HepG2 (cell line): ENCODE results near the gene GALNT16. TPM values are rescaled to one million over a fixed set of nuclear protein-coding genes. Genes with fewer than 3 reads are reported as not detected.

Experiments
- ATAC-seq: fragments of 200-7000 bp; cut with Tn5 transposase; 3 replicates; pipeline ENCODE4 v1.9.1; 2020; ENCODE audit warnings: mild to moderate bottlenecking, moderate library complexity
- BruUV-seq: library from RNA; stranded (reverse); fragments of 400-500 nt; replicated peaks from 2 replicates; lab custom pipeline; 2021; lab: Mats Ljungman, UMichigan
- CTCF ChIA-PET: fragments of 300-600 bp; formaldehyde crosslinking; extraction: SDS; loops from one replicate; lab custom pipeline; 2021; ENCODE audit warnings: low total read pairs, inconsistent platforms, low intra/inter-chr PET ratio; lab: Yijun Ruan, JAX
- POLR2A ChIA-PET: fragments of 350-600 bp; sonication (Branson Sonifier 250); formaldehyde crosslinking; loops from one replicate; lab custom pipeline; 2020; ENCODE audit warnings: antibody characterized with exemption, inconsistent platforms; lab: Yijun Ruan, JAX
- DNase-seq: peaks from one replicate; pipeline ENCODE4 v3.0.0-alpha.2; 2015; ENCODE audit warnings: low spot score
- FAIRE-seq: peaks from 3 replicates; lab custom pipeline; 2011; peaks lifted over from hg19 to GRCh38; lab: Jason Lieb, UNC
- H2AFZ ChIP-seq: one replicate; pipeline ENCODE4 v1.6.1; 2011; ENCODE audit warnings: low read length, inconsistent platforms
- H3K27ac ChIP-seq: fragments of 300-600 bp; 3 replicates; pipeline ENCODE4 v1.8.0; 2011; ENCODE audit warnings: mixed run types, mild to moderate bottlenecking, mixed read lengths, low read length, inconsistent platforms; ENCODE audit not compliant: insufficient read depth; ENCODE audit errors: extremely low read length
- H3K27me3 ChIP-seq, 2 experiments: fragments of 200-600 bp in 1 of 2; 2 replicates in 1 of 2; 3 replicates in 1 of 2; pipeline versions ENCODE4 v1.6.0 to v1.8.0; 2011; ENCODE audit warnings: low read length in 2 of 2, mild to moderate bottlenecking in 2 of 2, moderate library complexity in 2 of 2, inconsistent platforms in 1 of 2; ENCODE audit not compliant: insufficient read depth in 2 of 2, control insufficient read depth in 1 of 2
- H3K36me3 ChIP-seq, 2 experiments: fragments of 200-600 bp in 1 of 2; replicated peaks in 1 of 2; 2 replicates in 1 of 2; 3 replicates in 1 of 2; pipeline versions ENCODE4 v1.5.1 to v1.8.0; 2011; ENCODE audit warnings: low read length in 2 of 2, inconsistent platforms in 1 of 2; ENCODE audit not compliant: insufficient read depth in 2 of 2, control insufficient read depth in 1 of 2
- H3K4me1 ChIP-seq: 2 replicates; pipeline ENCODE4 v1.5.1; 2012; ENCODE audit warnings: low read length, inconsistent platforms; ENCODE audit not compliant: insufficient read depth
- H3K4me2 ChIP-seq: 2 replicates; pipeline ENCODE4 v1.6.0; 2011; ENCODE audit warnings: low read depth, low read length, inconsistent platforms
- H3K4me3 ChIP-seq, 3 experiments: fragments of 200-600 bp in 1 of 3; sonication (generic), shearing (Covaris generic) in 1 of 3; replicated peaks in 1 of 3; 2 replicates each; pipeline ENCODE4 v1.5.1; 2011 to 2016; ENCODE audit warnings: low read length in 3 of 3, inconsistent platforms in 2 of 3, low read depth in 2 of 3, mild to moderate bottlenecking in 2 of 3, control low read depth in 1 of 3, mixed read lengths in 1 of 3; ENCODE audit not compliant: insufficient read depth in 1 of 3
- H3K79me2 ChIP-seq: one replicate; pipeline ENCODE4 v1.6.1; 2011; ENCODE audit warnings: low read length, inconsistent platforms; ENCODE audit not compliant: insufficient read depth
- H3K9ac ChIP-seq: 2 replicates; pipeline ENCODE4 v1.6.0; 2011; ENCODE audit warnings: mild to moderate bottlenecking, low read depth, low read length, inconsistent platforms; ENCODE audit not compliant: insufficient read depth
- H3K9me3 ChIP-seq: 2 replicates; pipeline ENCODE4 v1.5.1; 2012; ENCODE audit warnings: mild to moderate bottlenecking, low read length
- H4K20me1 ChIP-seq: 2 replicates; pipeline ENCODE4 v1.6.0; 2011; ENCODE audit warnings: inconsistent platforms, mild to moderate bottlenecking, low read length, moderate library complexity; ENCODE audit not compliant: insufficient read depth
- BRD4 ChIP-seq: sonication (generic); formaldehyde crosslinking; IDR thresholded peaks from 2 replicates; pipeline ENCODE4 v1.4.0; 2020; ENCODE audit warnings: missing genetic modification reagents
- MAFF ChIP-seq: IDR thresholded peaks from 2 replicates; pipeline ENCODE4 v1.6.1; 2011; ENCODE audit warnings: low read depth, low read length, improper control_type of control experiment
- NFIC ChIP-seq: IDR thresholded peaks from 2 replicates; pipeline ENCODE4 v1.6.1; 2012; ENCODE audit warnings: mild to moderate bottlenecking, low read length, inconsistent platforms
- PHF5A ChIP-seq: IDR thresholded peaks from one replicate; pipeline ENCODE4 v1.6.1; 2018; ENCODE audit warnings: low read depth, missing genetic modification reagents; ENCODE audit not compliant: unreplicated experiment
- ZMYM3 ChIP-seq: sonication (generic); formaldehyde crosslinking; IDR thresholded peaks from 2 replicates; pipeline ENCODE4 v1.5.1; 2020; ENCODE audit warnings: mild to moderate bottlenecking, missing genetic modification reagents
- WGBS: methylation state at CpG from one replicate; pipeline ENCODE4 v1.1.6; 2017; ENCODE audit warnings: low lambda C conversion rate; 5-methylcytosine and 5-hydroxymethylcytosine counted together
- in situ Hi-C: cut with HindIII; loops from 2 replicates; pipeline ENCODE4 v1.10.0; 2017; ENCODE audit warnings: low pct_unique_long_range_greater_than_20kb; ENCODE audit not compliant: extremely low pct_ligation_motif_present
- intact Hi-C: fragments of 100-400 bp; cut with micrococcal nuclease; formaldehyde crosslinking; loops from one replicate; pipeline ENCODE4 v1.10.0; 2022; ENCODE audit not compliant: unreplicated experiment
- polyA plus RNA-seq, 8 experiments: library from polyadenylated mRNA; depleted of rRNA in 3 of 8; stranded (reverse) in 7 of 8; unstranded in 1 of 8; fragments of >200 nt; fragmentation: Illumina TruSeq in 4 of 8; extraction: Trizol in 4 of 8; gene quantifications; 2 replicates each; pipeline versions ENCODE4 v1.2.1 to v1.2.3, GENCODE V29; 2011 to 2016; ENCODE audit warnings: low read depth in 4 of 8, missing spikeins in 1 of 8, mixed read lengths in 1 of 8; ENCODE audit not compliant: insufficient read depth in 1 of 8
- total RNA-seq, 5 experiments: library from RNA; depleted of rRNA; stranded (reverse); fragments of >200 nt; fragmentation: Illumina TruSeq; extraction: Trizol; gene quantifications; 2 replicates each; pipeline ENCODE4 v1.2.3, GENCODE V29; 2016; ENCODE audit warnings: low read depth in 1 of 5
- TF ChIP-seq, protein P1 (sequence below): sonication (generic); formaldehyde crosslinking; IDR thresholded peaks from 2 replicates; pipeline ENCODE4 v1.9.0; 2022; ENCODE audit warnings: low read depth, missing genetic modification reagents
- TF ChIP-seq, protein P2 (sequence below): sonication (generic); formaldehyde crosslinking; IDR thresholded peaks from 2 replicates; pipeline ENCODE4 v1.8.1; 2023; ENCODE audit warnings: mild to moderate bottlenecking, inconsistent platforms, moderate library complexity, missing genetic modification reagents, borderline replicate concordance

The GALNT16 gene
- total and polyA plus RNA-seq, 2 of the 13 experiments (the other 11 are each of a cell fraction or from before 2014, with no cell fraction given): 0.54 to 0.82 TPM

DNA sequence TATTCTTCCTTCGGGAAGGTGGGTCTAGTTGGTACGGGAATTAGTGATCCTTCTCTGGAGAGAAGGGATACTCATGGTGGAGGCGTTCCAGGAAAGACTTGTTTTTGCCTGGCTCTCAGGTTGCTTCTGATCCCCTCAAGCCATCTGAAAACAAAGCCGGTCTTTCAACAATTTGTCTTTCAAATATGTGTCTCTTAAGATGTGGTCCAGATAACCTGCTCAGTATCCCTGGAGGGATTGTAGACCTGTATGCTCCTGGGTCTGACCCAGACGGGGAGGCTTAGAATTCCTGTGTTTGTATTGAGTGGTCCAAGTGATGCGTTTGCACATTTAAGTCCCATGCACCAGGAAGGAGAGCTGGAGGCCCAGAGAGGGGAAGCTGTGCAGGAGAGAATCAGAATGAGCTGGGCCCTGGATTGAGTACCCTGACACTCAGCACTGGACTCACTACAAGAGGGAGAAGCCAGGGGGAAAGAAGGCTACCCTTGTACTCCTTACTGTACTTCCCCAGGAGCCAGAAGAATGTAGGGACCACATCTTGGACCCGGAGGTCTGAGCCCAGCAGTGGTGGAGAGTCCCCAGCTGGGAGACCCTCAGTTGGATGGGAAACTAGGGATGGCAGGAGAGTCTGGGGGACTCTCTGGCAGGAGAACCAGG lies 97.7 kb downstream of the GALNT16 start:
- TF ChIP-seq NFIC (no peak), MAFF (no peak), BRD4 (CRISPR knock-in tag) (no peak), ZMYM3 (no peak), PHF5A (CRISPR knock-in tag) (no peak)
- TF ChIP-seq, protein P1, sequence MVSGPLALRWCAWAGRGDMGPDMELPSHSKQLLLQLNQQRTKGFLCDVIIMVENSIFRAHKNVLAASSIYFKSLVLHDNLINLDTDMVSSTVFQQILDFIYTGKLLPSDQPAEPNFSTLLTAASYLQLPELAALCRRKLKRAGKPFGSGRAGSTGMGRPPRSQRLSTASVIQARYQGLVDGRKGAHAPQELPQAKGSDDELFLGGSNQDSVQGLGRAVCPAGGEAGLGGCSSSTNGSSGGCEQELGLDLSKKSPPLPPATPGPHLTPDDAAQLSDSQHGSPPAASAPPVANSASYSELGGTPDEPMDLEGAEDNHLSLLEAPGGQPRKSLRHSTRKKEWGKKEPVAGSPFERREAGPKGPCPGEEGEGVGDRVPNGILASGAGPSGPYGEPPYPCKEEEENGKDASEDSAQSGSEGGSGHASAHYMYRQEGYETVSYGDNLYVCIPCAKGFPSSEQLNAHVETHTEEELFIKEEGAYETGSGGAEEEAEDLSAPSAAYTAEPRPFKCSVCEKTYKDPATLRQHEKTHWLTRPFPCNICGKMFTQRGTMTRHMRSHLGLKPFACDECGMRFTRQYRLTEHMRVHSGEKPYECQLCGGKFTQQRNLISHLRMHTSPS (CRISPR knock-in tag): no peak
- TF ChIP-seq, protein P2, sequence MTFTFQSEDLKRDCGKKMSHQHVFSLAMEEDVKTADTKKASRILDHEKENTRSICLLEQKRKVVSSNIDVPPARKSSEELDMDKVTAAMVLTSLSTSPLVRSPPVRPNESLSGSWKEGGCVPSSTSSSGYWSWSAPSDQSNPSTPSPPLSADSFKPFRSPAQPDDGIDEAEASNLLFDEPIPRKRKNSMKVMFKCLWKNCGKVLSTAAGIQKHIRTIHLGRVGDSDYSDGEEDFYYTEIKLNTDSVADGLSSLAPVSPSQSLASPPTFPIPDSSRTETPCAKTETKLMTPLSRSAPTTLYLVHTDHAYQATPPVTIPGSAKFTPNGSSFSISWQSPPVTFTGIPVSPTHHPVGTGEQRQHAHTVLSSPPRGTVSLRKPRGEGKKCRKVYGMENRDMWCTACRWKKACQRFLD (CRISPR knock-in tag): no peak
- H3K36me3 ChIP-seq: no peaks in the 10 kb centered on the region
- no TSS peak for BruUV-seq
- no peaks in the 10 kb centered on the region for H3K79me2 ChIP-seq
- no peak overlapping the region for H3K27ac ChIP-seq
- FAIRE-seq: no peak
- POLR2A ChIA-PET: no interaction called here
- CTCF ChIA-PET: no interaction called here
- WGBS: 39% methylated on average over 6 of the region's 7 CpGs
- H3K9me3 ChIP-seq: no peaks in the 10 kb centered on the region
- no peak overlapping the region for H3K4me3 ChIP-seq
- intact Hi-C loops (loop anchor here (1.0 kb wide), 1 partner anchor 28 kb away; no protein-coding TSS in a partner anchor), in situ Hi-C loops (no loop called here)
- no peak overlapping the region for H3K9ac ChIP-seq
- no peak overlapping the region for H3K4me2 ChIP-seq
- H3K4me1 ChIP-seq: peaks cover 30% of the 10 kb centered on the region
- H3K27me3 ChIP-seq: peaks cover 1 to 14% of the 10 kb centered on the region in 2 experiments; a peak in 1 of 5 replicates
- no peak for DNase-seq
- H2AFZ ChIP-seq: no peak overlapping the region
- no peak for ATAC-seq
- H4K20me1 ChIP-seq: no peaks in the 10 kb centered on the region
